CD4-positive, alpha-beta memory T cell (primary cell): Measurements from ENCODE around the gene CALHM4. TPM values are rescaled to one million over a fixed set of nuclear protein-coding genes. Genes with fewer than 3 reads are reported as not detected.
"Not testable (repeated sequence)": the region's sequence is repeated elsewhere in the genome, so short reads cannot be mapped to it uniquely, and the experiment has no call there.

Experiments used
- CTCF ChIA-PET: fragments of 350-600 bp; sonication (Branson Sonifier 250); formaldehyde crosslinking; loops from one replicate; lab custom pipeline; 2021; ENCODE audit warnings: inconsistent platforms; ENCODE audit not compliant: partially characterized antibody; lab: Charles Lee
- POLR2A ChIA-PET: fragments of 350-600 bp; sonication (Branson Sonifier 250); formaldehyde crosslinking; loops from one replicate; lab custom pipeline; 2021; ENCODE audit not compliant: partially characterized antibody; lab: Charles Lee
- DNase-seq, 5 donors: peaks; one replicate each; pipeline versions ENCODE4 v3.0.0 to v3.0.0-alpha.2; 2020 to 2022; ENCODE audit warnings: mixed read lengths in 1 of 5
- H3K27ac ChIP-seq: one replicate; pipeline ENCODE4 v1.7.0; 2013; ENCODE audit warnings: low read depth, low read length
- H3K27me3 ChIP-seq: 2 replicates; pipeline ENCODE4 v1.7.0; 2013; ENCODE audit warnings: mild to moderate bottlenecking, low read length, moderate library complexity; ENCODE audit not compliant: insufficient read depth
- H3K36me3 ChIP-seq: 2 replicates; pipeline ENCODE4 v1.7.0; 2013; ENCODE audit warnings: mild to moderate bottlenecking, low read length, moderate library complexity; ENCODE audit not compliant: insufficient read depth
- H3K4me1 ChIP-seq: 2 replicates; pipeline ENCODE4 v1.7.0; 2013; ENCODE audit warnings: mild to moderate bottlenecking, low read length, moderate library complexity; ENCODE audit not compliant: insufficient read depth
- H3K4me3 ChIP-seq, 2 donors: one replicate each; pipeline ENCODE4 v1.7.0; 2013; ENCODE audit warnings: low read length in 2 of 2, mild to moderate bottlenecking in 1 of 2
- H3K9me3 ChIP-seq, 2 donors: one replicate each; pipeline ENCODE4 v1.7.0; 2013; ENCODE audit warnings: low read length in 2 of 2, control low read depth in 1 of 2; ENCODE audit not compliant: control insufficient read depth in 1 of 2
- H3K27ac Mint-ChIP-seq, 7 donors: one replicate each; pipeline ENCODE4 v1.8.0; 2020 to 2021; ENCODE audit warnings: mixed read lengths in 7 of 7, mild to moderate bottlenecking in 6 of 7, inconsistent platforms in 3 of 7, moderate library complexity in 3 of 7
- H3K27me3 Mint-ChIP-seq, 2 donors: one replicate each; pipeline ENCODE4 v1.8.0; 2020 to 2021; ENCODE audit warnings: mixed read lengths in 2 of 2
- H3K36me3 Mint-ChIP-seq, 2 donors: one replicate each; pipeline ENCODE4 v1.8.0; 2020 to 2021; ENCODE audit warnings: mixed read lengths in 2 of 2, inconsistent platforms in 1 of 2, mild to moderate bottlenecking in 1 of 2
- H3K4me1 Mint-ChIP-seq, 4 donors: one replicate each; pipeline ENCODE4 v1.8.0; 2020 to 2021; ENCODE audit warnings: mixed read lengths in 4 of 4, mild to moderate bottlenecking in 1 of 4
- H3K4me3 Mint-ChIP-seq, 8 donors: one replicate each; pipeline ENCODE4 v1.8.0; 2020 to 2021; ENCODE audit warnings: mixed read lengths in 8 of 8, mild to moderate bottlenecking in 7 of 8, moderate library complexity in 6 of 8, inconsistent platforms in 3 of 8
- H3K9me3 Mint-ChIP-seq, 8 donors: one replicate each; pipeline ENCODE4 v1.8.0; 2020 to 2021; ENCODE audit warnings: mixed read lengths in 8 of 8, mild to moderate bottlenecking in 5 of 8, inconsistent platforms in 3 of 8, moderate library complexity in 1 of 8
- intact Hi-C: fragments of 100-400 bp; cut with micrococcal nuclease; formaldehyde crosslinking; loops from one replicate; pipeline ENCODE4 v1.15.1; 2023
- polyA plus RNA-seq, 2 donors: library from polyadenylated mRNA; unstranded; fragments of 300-500 nt; fragmentation: Illumina TruSeq; gene quantifications; one replicate each; pipeline ENCODE4 v1.2.3, GENCODE V29; 2021
- total RNA-seq, 2 experiments: library from RNA; stranded (reverse); gene quantifications; one replicate each; pipeline ENCODE4 v1.2.3, GENCODE V29; 2021

CALHM4 gene
- total and polyA plus RNA-seq, 4 experiments from 2014 or later: not detected

GRCh38 chr6:116586738-116587137 is 33.2 kb downstream of the CALHM4 start:
- no peak for DNase-seq
- Mint-ChIP-seq H3K27ac (no peak overlapping the region), H3K27me3 (no peaks in the 10 kb centered on the region), H3K36me3 (peaks cover 54 to 61% of the 10 kb centered on the region in 2 donors), H3K4me3 (no peak overlapping the region), H3K9me3 (no peaks in the 10 kb centered on the region), H3K4me1 (peaks cover 0 to 4% (median 0%) of the 10 kb centered on the region in 4 donors)
- H3K4me1 ChIP-seq: no peaks in the 10 kb centered on the region
- intact Hi-C loops: no loop called here
- CTCF ChIA-PET: no interaction called here
- no peak overlapping the region for H3K27ac ChIP-seq
- H3K36me3 ChIP-seq: peaks cover 35% of the 10 kb centered on the region
- no peaks in the 10 kb centered on the region for H3K9me3 ChIP-seq
- no peaks in the 10 kb centered on the region for H3K27me3 ChIP-seq
- H3K4me3 ChIP-seq: no peak overlapping the region
- POLR2A ChIA-PET: no interaction called here

GRCh38 chr6:116595247-116595646 is 41.7 kb downstream of the CALHM4 start:
- Mint-ChIP-seq H3K4me3 (no peak overlapping the region), H3K4me1 (no peaks in the 10 kb centered on the region), H3K9me3 (no peaks in the 10 kb centered on the region), H3K27me3 (no peaks in the 10 kb centered on the region), H3K36me3 (peaks cover 53 to 73% of the 10 kb centered on the region in 2 donors), H3K27ac (no peak overlapping the region)
- DNase-seq: no peak
- no peak overlapping the region for H3K27ac ChIP-seq
- POLR2A ChIA-PET: no interaction called here
- no peaks in the 10 kb centered on the region for H3K4me1 ChIP-seq
- CTCF ChIA-PET: no interaction called here
- H3K36me3 ChIP-seq: peaks cover 28% of the 10 kb centered on the region
- H3K27me3 ChIP-seq: no peaks in the 10 kb centered on the region
- intact Hi-C loops: no loop called here
- no peak overlapping the region for H3K4me3 ChIP-seq
- no peaks in the 10 kb centered on the region for H3K9me3 ChIP-seq

- CTCF ChIA-PET: no interaction called here
Measured at GRCh38 chr6:116596815-116597214, 43.3 kb downstream of the CALHM4 start.

GRCh38 chr6:116603916-116604315 is 50.4 kb downstream of the CALHM4 start:
- intact Hi-C loops, H3K4me1 Mint-ChIP-seq, H3K9me3 ChIP-seq, H3K36me3 ChIP-seq, H3K27ac Mint-ChIP-seq, DNase-seq, H3K4me1 ChIP-seq, H3K4me3 ChIP-seq, H3K27me3 ChIP-seq, POLR2A ChIA-PET, H3K27ac ChIP-seq, H3K27me3 Mint-ChIP-seq, H3K4me3 Mint-ChIP-seq, CTCF ChIA-PET: not testable (repeated sequence)
- peaks cover 0 to 19% (median 5%) of the 10 kb centered on the region in 8 donors for H3K9me3 Mint-ChIP-seq
- H3K36me3 Mint-ChIP-seq: peaks cover 30 to 66% of the 10 kb centered on the region in 2 donors

More at GRCh38 chr6:116596815-116597214, 43.3 kb downstream of the CALHM4 start:
- peaks cover 17% of the 10 kb centered on the region for H3K36me3 ChIP-seq
- Mint-ChIP-seq H3K36me3 (peaks cover 54 to 78% of the 10 kb centered on the region in 2 donors), H3K27ac (no peak overlapping the region), H3K4me1 (no peaks in the 10 kb centered on the region), H3K4me3 (no peak overlapping the region), H3K9me3 (peaks cover 0 to 3% (median 0%) of the 10 kb centered on the region in 8 donors), H3K27me3 (no peaks in the 10 kb centered on the region)
- intact Hi-C loops: no loop called here
- no peak overlapping the region for H3K4me3 ChIP-seq
- no peaks in the 10 kb centered on the region for H3K27me3 ChIP-seq
- no peak overlapping the region for H3K27ac ChIP-seq
- H3K4me1 ChIP-seq: no peaks in the 10 kb centered on the region
- POLR2A ChIA-PET: interaction anchor here (0.5 kb wide), 1 partner anchor 25 kb away, joined by 3 read pairs; no protein-coding TSS in a partner anchor
- no peak for DNase-seq
- H3K9me3 ChIP-seq: no peaks in the 10 kb centered on the region

- H3K27me3 Mint-ChIP-seq, DNase-seq, H3K4me1 Mint-ChIP-seq, H3K27me3 ChIP-seq, H3K4me1 ChIP-seq, CTCF ChIA-PET, H3K27ac ChIP-seq, H3K9me3 ChIP-seq, intact Hi-C loops, H3K27ac Mint-ChIP-seq, H3K36me3 ChIP-seq, POLR2A ChIA-PET, H3K4me3 ChIP-seq, H3K4me3 Mint-ChIP-seq: not testable (repeated sequence)
- Mint-ChIP-seq H3K36me3 (peaks cover 32 to 57% of the 10 kb centered on the region in 2 donors), H3K9me3 (peaks cover 0 to 19% (median 5%) of the 10 kb centered on the region in 8 donors)
Measured at GRCh38 chr6:116604868-116605267, 51.3 kb downstream of the CALHM4 start.

- no peaks in the 10 kb centered on the region for H3K27me3 ChIP-seq
- Mint-ChIP-seq H3K4me1 (no peaks in the 10 kb centered on the region), H3K27ac (no peak overlapping the region), H3K27me3 (peaks cover 0 to 1% of the 10 kb centered on the region in 2 donors), H3K36me3 (peaks cover 29 to 49% of the 10 kb centered on the region in 2 donors), H3K4me3 (no peak overlapping the region), H3K9me3 (peaks cover 0 to 19% (median 5%) of the 10 kb centered on the region in 8 donors)
- H3K4me3 ChIP-seq: no peak overlapping the region
- intact Hi-C loops: no loop called here
- no peak for DNase-seq
- no peak overlapping the region for H3K27ac ChIP-seq
- POLR2A ChIA-PET: no interaction called here
- H3K9me3 ChIP-seq: no peaks in the 10 kb centered on the region
- H3K4me1 ChIP-seq: no peaks in the 10 kb centered on the region
- CTCF ChIA-PET: no interaction called here
- no peaks in the 10 kb centered on the region for H3K36me3 ChIP-seq
Measured at GRCh38 chr6:116605935-116606334, 52.4 kb downstream of the CALHM4 start.

Other genes starting within 250 kb of the CALHM4 start
- 1 to 10 TPM; 6.0 to 9.0 TPM for gene DSE, start 182.8 kb upstream of the CALHM4 start, total RNA-seq
- 1 to 10 TPM; 1.9 to 5.7 TPM for gene DSE, start 182.8 kb upstream of the CALHM4 start, polyA plus RNA-seq
- 1 to 10 TPM; 2.4 to 3.0 TPM for gene CALHM6, start 92.4 kb upstream of the CALHM4 start, total RNA-seq
- gene CALHM6, start 92.4 kb upstream of the CALHM4 start, polyA plus RNA-seq: 100 to 1,000 TPM in 1 of 2 donors, 10 to 100 TPM in 1; 24.4 to 116 TPM
- not detected for gene CALHM5, start 42.1 kb upstream of the CALHM4 start, total RNA-seq
- not detected for gene CALHM5, start 42.1 kb upstream of the CALHM4 start, polyA plus RNA-seq
- gene TRAPPC3L, start 8.1 kb upstream of the CALHM4 start, total RNA-seq: not detected
- gene TRAPPC3L, start 8.1 kb upstream of the CALHM4 start, polyA plus RNA-seq: not detected
- gene RWDD1, start 17.8 kb downstream of the CALHM4 start, total RNA-seq: 10 to 100 TPM; 32.6 to 34.4 TPM
- 10 to 100 TPM; 72.1 to 79.0 TPM for gene RWDD1, start 17.8 kb downstream of the CALHM4 start, polyA plus RNA-seq
- under 1 TPM; 0.39 to 0.44 TPM for gene RSPH4A, start 62.7 kb downstream of the CALHM4 start, total RNA-seq
- not detected for gene RSPH4A, start 62.7 kb downstream of the CALHM4 start, polyA plus RNA-seq
- gene ZUP1, start 115.0 kb downstream of the CALHM4 start, total RNA-seq: 10 to 100 TPM; 13.4 to 13.9 TPM
- 1 to 10 TPM; 5.7 to 5.9 TPM for gene ZUP1, start 115.0 kb downstream of the CALHM4 start, polyA plus RNA-seq
- gene KPNA5, start 127.5 kb downstream of the CALHM4 start, total RNA-seq: 10 to 100 TPM; 60.7 to 61.8 TPM
- gene KPNA5, start 127.5 kb downstream of the CALHM4 start, polyA plus RNA-seq: 1 to 10 TPM; 8.5 to 9.0 TPM
- not detected for gene FAM162B, start 212.0 kb downstream of the CALHM4 start, total RNA-seq
- not detected for gene FAM162B, start 212.0 kb downstream of the CALHM4 start, polyA plus RNA-seq